K562 (cell line): Measurements from ENCODE around the gene BMP8B. TPM values are rescaled to one million over a fixed set of nuclear protein-coding genes. Genes with fewer than 3 reads are reported as not detected.

Experiments used
- BRD4 ChIP-seq: fragments of 200-600 bp; sonication (generic); IDR thresholded peaks from 2 replicates; pipeline ENCODE4 v1.6.1; 2017; ENCODE audit warnings: inconsistent platforms
- CHAMP1 ChIP-seq: fragments of 450-650 bp; IDR thresholded peaks from 2 replicates; pipeline ENCODE4 v1.6.1; 2016; ENCODE audit warnings: mild to moderate bottlenecking
- E2F4 ChIP-seq: sonication (generic); formaldehyde crosslinking; IDR thresholded peaks from 2 replicates; pipeline ENCODE4 v1.8.0; 2022; ENCODE audit warnings: mild to moderate bottlenecking, low read depth, missing genetic modification reagents
- ERF ChIP-seq: fragments of 450-650 bp; formaldehyde crosslinking; IDR thresholded peaks from 2 replicates; pipeline ENCODE4 v1.4.0; 2020; ENCODE audit warnings: mild to moderate bottlenecking, mixed read lengths
- ETV5 ChIP-seq: sonication (generic); formaldehyde crosslinking; IDR thresholded peaks from 2 replicates; pipeline ENCODE4 v1.4.0; 2020; ENCODE audit warnings: low read depth, mild to moderate bottlenecking, missing genetic modification reagents
- EZH2 ChIP-seq: IDR thresholded peaks from 2 replicates; pipeline ENCODE4 v1.6.1; 2012; ENCODE audit warnings: low read depth, mild to moderate bottlenecking, inconsistent platforms, low read length, borderline replicate concordance
- JUN ChIP-seq, 2 experiments: sonication (generic) in 1 of 2; formaldehyde crosslinking in 1 of 2; IDR thresholded peaks; 2 replicates each; pipeline versions ENCODE4 v1.6.1 to v1.8.0; 2012 to 2022; ENCODE audit warnings: borderline replicate concordance in 2 of 2, mild to moderate bottlenecking in 2 of 2, improper control_type of control experiment in 1 of 2, low read depth in 1 of 2, low read length in 1 of 2, missing genetic modification reagents in 1 of 2
- KAT7 ChIP-seq: sonication (generic); formaldehyde crosslinking; IDR thresholded peaks from 2 replicates; pipeline ENCODE4 v1.8.0; 2022; ENCODE audit warnings: missing genetic modification reagents, mild to moderate bottlenecking, borderline replicate concordance
- MCM7 ChIP-seq, 2 experiments: fragments of 450-650 bp; IDR thresholded peaks; 2 replicates each; pipeline ENCODE4 v1.6.1; 2016 to 2018
- MEF2A ChIP-seq: IDR thresholded peaks from 2 replicates; pipeline ENCODE4 v1.6.1; 2011; ENCODE audit warnings: low read depth, mild to moderate bottlenecking, low read length, moderate library complexity; ENCODE audit not compliant: control insufficient read depth
- SMARCE1 ChIP-seq: fragments of 450-650 bp; IDR thresholded peaks from 2 replicates; pipeline ENCODE4 v1.7.1; 2016; ENCODE audit warnings: mild to moderate bottlenecking
- SUPT5H ChIP-seq: fragments of 450-650 bp; IDR thresholded peaks from 2 replicates; pipeline ENCODE4 v1.6.1; 2016
- TCF7 ChIP-seq: sonication (generic); IDR thresholded peaks from 2 replicates; pipeline ENCODE4 v1.6.1; 2016; ENCODE audit warnings: antibody characterized with exemption, borderline replicate concordance
- USF2 ChIP-seq: sonication (generic); formaldehyde crosslinking; IDR thresholded peaks from 2 replicates; pipeline ENCODE4 v1.5.0; 2020; ENCODE audit warnings: missing genetic modification reagents
- ZNF175 ChIP-seq: fragments of 200-800 bp; sonication (Bioruptor generic); IDR thresholded peaks from 2 replicates; pipeline ENCODE4 v1.6.1; 2016; ENCODE audit warnings: low read depth, mild to moderate bottlenecking, missing genetic modification characterization, missing compliant biosample characterization
- ZNF347 ChIP-seq: fragments of 450-650 bp; formaldehyde crosslinking; IDR thresholded peaks from 2 replicates; pipeline ENCODE4 v1.4.0; 2020; ENCODE audit warnings: low read depth, mild to moderate bottlenecking, moderate library complexity
- ZNF408 ChIP-seq: fragments of 250-450 bp; sonication (Bioruptor Pico); IDR thresholded peaks from 2 replicates; pipeline ENCODE4 v1.4.0; 2020; ENCODE audit warnings: low read depth, mild to moderate bottlenecking, moderate library complexity
- ZNF586 ChIP-seq: fragments of 450-650 bp; formaldehyde crosslinking; conservative IDR thresholded peaks from 2 replicates; pipeline ENCODE4 v1.4.0; 2020; ENCODE audit warnings: mild to moderate bottlenecking, moderate library complexity
- ZNF764 ChIP-seq: fragments of 250-450 bp; sonication (Bioruptor Pico); IDR thresholded peaks from 2 replicates; pipeline ENCODE4 v1.4.0; 2020; ENCODE audit warnings: low read depth, mild to moderate bottlenecking, moderate library complexity
- polyA plus RNA-seq, 8 experiments: library from polyadenylated mRNA; depleted of rRNA in 4 of 8; stranded (reverse) in 5 of 8; unstranded in 3 of 8; fragments of >200 nt; fragmentation: Nextera tagmentation in 2 of 8; fragmentation: Illumina TruSeq in 1 of 8; extraction: Ambion mirVana in 2 of 8; extraction: Trizol in 1 of 8; gene quantifications; 2 replicates each; pipeline versions ENCODE4 v1.2.1 to v1.2.3, GENCODE V29; 2011 to 2014; ENCODE audit warnings: inconsistent platforms in 1 of 8, missing spikeins in 1 of 8
- total RNA-seq, 7 experiments: library from RNA; depleted of rRNA in 6 of 7; stranded (reverse); fragments of >200 nt in 6 of 7; fragmentation: Illumina TruSeq in 2 of 7; extraction: Trizol in 2 of 7; gene quantifications; 2 replicates each; pipeline versions ENCODE4 v1.2.1 to v1.2.3, GENCODE V29; 2011 to 2021; ENCODE audit warnings: low replicate concordance in 1 of 7
- TF ChIP-seq, protein P1 (sequence below): sonication (generic); formaldehyde crosslinking; IDR thresholded peaks from 2 replicates; pipeline ENCODE4 v1.8.0; 2023; ENCODE audit warnings: missing genetic modification reagents, mild to moderate bottlenecking, borderline replicate concordance

BMP8B gene
- total and polyA plus RNA-seq, 9 of the 15 experiments (the other 6 are each of a cell fraction or from before 2014, with no cell fraction given): 0.03 to 0.33 (median 0.14) TPM

GRCh38 chr1:39832294-39832693, 43.6 kb upstream of the BMP8B start (continued):
- TF ChIP-seq, protein P1, sequence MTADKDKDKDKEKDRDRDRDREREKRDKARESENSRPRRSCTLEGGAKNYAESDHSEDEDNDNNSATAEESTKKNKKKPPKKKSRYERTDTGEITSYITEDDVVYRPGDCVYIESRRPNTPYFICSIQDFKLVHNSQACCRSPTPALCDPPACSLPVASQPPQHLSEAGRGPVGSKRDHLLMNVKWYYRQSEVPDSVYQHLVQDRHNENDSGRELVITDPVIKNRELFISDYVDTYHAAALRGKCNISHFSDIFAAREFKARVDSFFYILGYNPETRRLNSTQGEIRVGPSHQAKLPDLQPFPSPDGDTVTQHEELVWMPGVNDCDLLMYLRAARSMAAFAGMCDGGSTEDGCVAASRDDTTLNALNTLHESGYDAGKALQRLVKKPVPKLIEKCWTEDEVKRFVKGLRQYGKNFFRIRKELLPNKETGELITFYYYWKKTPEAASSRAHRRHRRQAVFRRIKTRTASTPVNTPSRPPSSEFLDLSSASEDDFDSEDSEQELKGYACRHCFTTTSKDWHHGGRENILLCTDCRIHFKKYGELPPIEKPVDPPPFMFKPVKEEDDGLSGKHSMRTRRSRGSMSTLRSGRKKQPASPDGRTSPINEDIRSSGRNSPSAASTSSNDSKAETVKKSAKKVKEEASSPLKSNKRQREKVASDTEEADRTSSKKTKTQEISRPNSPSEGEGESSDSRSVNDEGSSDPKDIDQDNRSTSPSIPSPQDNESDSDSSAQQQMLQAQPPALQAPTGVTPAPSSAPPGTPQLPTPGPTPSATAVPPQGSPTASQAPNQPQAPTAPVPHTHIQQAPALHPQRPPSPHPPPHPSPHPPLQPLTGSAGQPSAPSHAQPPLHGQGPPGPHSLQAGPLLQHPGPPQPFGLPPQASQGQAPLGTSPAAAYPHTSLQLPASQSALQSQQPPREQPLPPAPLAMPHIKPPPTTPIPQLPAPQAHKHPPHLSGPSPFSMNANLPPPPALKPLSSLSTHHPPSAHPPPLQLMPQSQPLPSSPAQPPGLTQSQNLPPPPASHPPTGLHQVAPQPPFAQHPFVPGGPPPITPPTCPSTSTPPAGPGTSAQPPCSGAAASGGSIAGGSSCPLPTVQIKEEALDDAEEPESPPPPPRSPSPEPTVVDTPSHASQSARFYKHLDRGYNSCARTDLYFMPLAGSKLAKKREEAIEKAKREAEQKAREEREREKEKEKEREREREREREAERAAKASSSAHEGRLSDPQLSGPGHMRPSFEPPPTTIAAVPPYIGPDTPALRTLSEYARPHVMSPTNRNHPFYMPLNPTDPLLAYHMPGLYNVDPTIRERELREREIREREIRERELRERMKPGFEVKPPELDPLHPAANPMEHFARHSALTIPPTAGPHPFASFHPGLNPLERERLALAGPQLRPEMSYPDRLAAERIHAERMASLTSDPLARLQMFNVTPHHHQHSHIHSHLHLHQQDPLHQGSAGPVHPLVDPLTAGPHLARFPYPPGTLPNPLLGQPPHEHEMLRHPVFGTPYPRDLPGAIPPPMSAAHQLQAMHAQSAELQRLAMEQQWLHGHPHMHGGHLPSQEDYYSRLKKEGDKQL (CRISPR knock-in tag): no peak
- TF ChIP-seq KAT7 (no peak), BRD4 (no peak), ZNF175 (CRISPR knock-in tag) (no peak; the same call in none of the 2 replicates), TCF7 (no peak), JUN (IDR thresholded peaks at IDR 0.05; ENCODE audit: borderline replicate concordance, low read depth, low read length) (peak; percentile 64; the same call in 1 of the 2 replicates), JUN (CRISPR knock-in tag; IDR thresholded peaks at IDR 0.05; ENCODE audit: borderline replicate concordance) (no peak), ERF (CRISPR knock-in tag) (no peak), ZNF347 (CRISPR knock-in tag) (no peak), SMARCE1 (peak; percentile 64), EZH2 (no peak), ZNF586 (CRISPR knock-in tag) (no peak), ZNF764 (CRISPR knock-in tag) (no peak), CHAMP1 (no peak), E2F4 (CRISPR knock-in tag) (no peak), ETV5 (CRISPR knock-in tag) (no peak), MEF2A (no peak), ZNF408 (CRISPR knock-in tag) (no peak), SUPT5H (no peak), USF2 (no peak), MCM7 (IDR thresholded peaks at IDR 0.05) (no peak)
